GM19468 (cell line): Measurements from ENCODE around the gene FGFBP1.

Experiments used
- ATAC-seq: cut with Tn5 transposase; IDR thresholded peaks from one replicate; pipeline ENCODE4 v1.9.1; 2021; ENCODE audit warnings: mild to moderate bottlenecking, moderate library complexity, moderate number of reproducible peaks; ENCODE audit not compliant: unreplicated experiment; ENCODE audit errors: extremely low read depth

FGFBP1 gene

GRCh38 chr4:15938640-15939039 lies at the start of gene FGFBP1:
FGFBP1 (minus strand) TSS chr4:15938740; CDS start chr4:15936632, 2,108 bp downstream.
- ATAC-seq: no peak

- no peak for ATAC-seq
These were observed 49.7 kb upstream of the FGFBP1 start for GRCh38 chr4:15988222-15988621.

GRCh38 chr4:15986907-15987306 lies 48.4 kb upstream of the FGFBP1 start:
- no peak for ATAC-seq

- ATAC-seq: no peak
These were observed 45.1 kb upstream of the FGFBP1 start for GRCh38 chr4:15983610-15984009.

GRCh38 chr4:15982842-15983524 lies 44.4 kb upstream of the FGFBP1 start:
- ATAC-seq: no peak

- ATAC-seq: no peak
These were observed 38.2 kb upstream of the FGFBP1 start for GRCh38 chr4:15976456-15977447.

GRCh38 chr4:15971068-15971801 lies 32.7 kb upstream of the FGFBP1 start:
- no peak for ATAC-seq

- ATAC-seq: no peak
These were observed 30.2 kb upstream of the FGFBP1 start for GRCh38 chr4:15968551-15969300.

GRCh38 chr4:15965325-15965724 lies 26.8 kb upstream of the FGFBP1 start:
- ATAC-seq: no peak

- ATAC-seq: no peak
These were observed 25.6 kb upstream of the FGFBP1 start for GRCh38 chr4:15964159-15964558.

GRCh38 chr4:15963576-15963975 lies 25.0 kb upstream of the FGFBP1 start:
- peak; percentile 48 for ATAC-seq

- ATAC-seq: no peak
These were observed 24.5 kb upstream of the FGFBP1 start, which contains the start of gene FGFBP2 for GRCh38 chr4:15963001-15963451. FGFBP2 (minus strand) TSS chr4:15963175; CDS start chr4:15963129, 46 bp downstream.

- no peak for ATAC-seq
These were observed 23.4 kb upstream of the FGFBP1 start for GRCh38 chr4:15961781-15962510.

- no peak for ATAC-seq
These were observed 20.0 kb upstream of the FGFBP1 start for GRCh38 chr4:15958562-15958961.

- no peak for ATAC-seq
These were observed 17.8 kb upstream of the FGFBP1 start for GRCh38 chr4:15956179-15956850.

GRCh38 chr4:15955670-15956069 lies 17.1 kb upstream of the FGFBP1 start:
- ATAC-seq: no peak

GRCh38 chr4:15953625-15954024 lies 15.1 kb upstream of the FGFBP1 start:
- no peak for ATAC-seq

- no peak for ATAC-seq
These were observed 13.2 kb upstream of the FGFBP1 start for GRCh38 chr4:15951781-15952180.
